Activated CD4-positive, alpha-beta T cell treated with anti-CD3 and anti-CD28 coated beads for 1 hour (primary cell): ENCODE data around the gene STK31.
"Not testable (repeated sequence)": the region's sequence is repeated elsewhere in the genome, so short reads cannot be mapped to it uniquely, and the experiment has no call there.

Experiments used
- DNase-seq: peaks from one replicate; pipeline ENCODE4 v3.0.0-alpha.2; 2020

STK31 gene, protein sequence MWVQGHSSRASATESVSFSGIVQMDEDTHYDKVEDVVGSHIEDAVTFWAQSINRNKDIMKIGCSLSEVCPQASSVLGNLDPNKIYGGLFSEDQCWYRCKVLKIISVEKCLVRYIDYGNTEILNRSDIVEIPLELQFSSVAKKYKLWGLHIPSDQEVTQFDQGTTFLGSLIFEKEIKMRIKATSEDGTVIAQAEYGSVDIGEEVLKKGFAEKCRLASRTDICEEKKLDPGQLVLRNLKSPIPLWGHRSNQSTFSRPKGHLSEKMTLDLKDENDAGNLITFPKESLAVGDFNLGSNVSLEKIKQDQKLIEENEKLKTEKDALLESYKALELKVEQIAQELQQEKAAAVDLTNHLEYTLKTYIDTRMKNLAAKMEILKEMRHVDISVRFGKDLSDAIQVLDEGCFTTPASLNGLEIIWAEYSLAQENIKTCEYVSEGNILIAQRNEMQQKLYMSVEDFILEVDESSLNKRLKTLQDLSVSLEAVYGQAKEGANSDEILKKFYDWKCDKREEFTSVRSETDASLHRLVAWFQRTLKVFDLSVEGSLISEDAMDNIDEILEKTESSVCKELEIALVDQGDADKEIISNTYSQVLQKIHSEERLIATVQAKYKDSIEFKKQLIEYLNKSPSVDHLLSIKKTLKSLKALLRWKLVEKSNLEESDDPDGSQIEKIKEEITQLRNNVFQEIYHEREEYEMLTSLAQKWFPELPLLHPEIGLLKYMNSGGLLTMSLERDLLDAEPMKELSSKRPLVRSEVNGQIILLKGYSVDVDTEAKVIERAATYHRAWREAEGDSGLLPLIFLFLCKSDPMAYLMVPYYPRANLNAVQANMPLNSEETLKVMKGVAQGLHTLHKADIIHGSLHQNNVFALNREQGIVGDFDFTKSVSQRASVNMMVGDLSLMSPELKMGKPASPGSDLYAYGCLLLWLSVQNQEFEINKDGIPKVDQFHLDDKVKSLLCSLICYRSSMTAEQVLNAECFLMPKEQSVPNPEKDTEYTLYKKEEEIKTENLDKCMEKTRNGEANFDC

GRCh38 chr7:23710000-23710399 is at the start of gene STK31:
Gene STK31 (plus strand): TSS chr7:23710219. CDS start chr7:23710286, 67 bp downstream.
- no peak for DNase-seq

DNA sequence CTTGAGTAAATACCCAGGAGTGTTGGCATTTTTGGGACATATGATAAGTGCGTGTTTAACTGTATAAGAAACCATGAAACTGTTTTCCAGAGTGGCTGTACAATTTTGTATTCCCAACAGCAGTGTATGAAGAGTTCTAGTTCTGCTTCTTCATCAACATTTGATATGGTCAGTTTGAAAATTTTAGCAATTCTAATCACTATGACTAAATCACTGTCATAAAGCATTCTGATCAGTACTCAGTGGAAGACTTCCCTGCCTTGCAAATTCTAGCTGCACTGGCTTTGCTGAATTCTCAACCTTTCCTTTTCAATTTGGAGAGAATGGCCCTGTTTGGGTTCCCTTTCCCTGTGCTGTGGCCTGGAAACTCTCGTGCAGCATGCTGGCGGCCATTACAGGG is 48.6 kb upstream of the STK31 start:
- DNase-seq: no peak

DNA sequence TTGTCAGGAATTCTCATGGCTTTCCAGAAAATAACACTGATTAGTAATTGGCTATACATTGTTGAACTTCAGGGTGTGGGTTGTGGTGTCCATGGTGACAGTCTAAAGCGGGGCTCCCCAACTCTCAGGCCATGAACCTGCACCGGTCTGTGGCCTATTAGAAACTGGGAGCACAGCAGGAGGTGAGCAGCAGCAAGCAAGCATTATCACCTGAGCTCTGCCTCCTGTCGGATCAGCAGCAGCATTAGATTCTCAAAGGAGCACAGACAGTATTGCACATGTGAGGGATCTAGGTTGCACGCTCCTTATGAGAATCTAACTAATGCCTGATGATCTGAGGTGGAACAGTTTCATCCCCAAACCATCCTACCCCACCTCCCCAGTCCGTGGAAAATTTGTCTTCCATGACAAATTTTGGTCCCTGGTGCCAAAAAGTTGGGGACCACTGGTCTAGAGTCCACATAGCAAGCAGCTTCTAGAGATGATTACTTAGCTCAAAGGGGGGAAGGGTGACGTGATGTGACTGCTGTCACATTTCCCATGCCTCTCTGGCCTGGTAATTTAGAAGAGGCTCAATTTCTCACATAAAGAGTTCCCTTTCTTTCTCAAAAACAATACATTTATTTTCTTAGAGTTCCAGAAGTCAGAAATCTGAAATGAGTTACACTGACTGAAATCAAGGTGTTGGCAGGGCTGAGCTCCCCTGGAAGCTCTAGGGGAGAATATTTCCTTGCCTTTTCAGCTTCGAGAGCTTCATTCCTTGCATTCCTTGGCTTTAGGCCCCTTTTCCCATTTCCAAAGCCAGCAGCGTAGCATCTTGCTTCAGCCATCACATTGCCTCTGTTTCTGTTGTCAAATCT is 47.7 kb upstream of the STK31 start:
- DNase-seq: no peak

DNA sequence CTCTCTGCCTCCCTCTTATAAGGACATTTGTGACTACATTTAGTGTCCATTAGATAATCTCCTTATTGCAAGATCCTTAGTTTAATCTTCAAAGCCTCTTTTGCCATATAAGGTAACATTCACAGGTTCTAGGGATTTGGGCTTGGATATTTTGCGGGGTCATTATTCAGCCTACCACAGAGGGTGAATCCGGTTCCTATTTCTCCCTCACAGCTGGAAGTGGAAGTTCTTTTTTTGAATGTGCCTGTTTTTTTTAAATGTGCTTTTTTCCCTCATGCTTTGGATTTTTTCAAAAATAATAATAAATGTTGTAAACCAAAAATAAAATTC is 47.1 kb upstream of the STK31 start:
- DNase-seq: no peak

DNA sequence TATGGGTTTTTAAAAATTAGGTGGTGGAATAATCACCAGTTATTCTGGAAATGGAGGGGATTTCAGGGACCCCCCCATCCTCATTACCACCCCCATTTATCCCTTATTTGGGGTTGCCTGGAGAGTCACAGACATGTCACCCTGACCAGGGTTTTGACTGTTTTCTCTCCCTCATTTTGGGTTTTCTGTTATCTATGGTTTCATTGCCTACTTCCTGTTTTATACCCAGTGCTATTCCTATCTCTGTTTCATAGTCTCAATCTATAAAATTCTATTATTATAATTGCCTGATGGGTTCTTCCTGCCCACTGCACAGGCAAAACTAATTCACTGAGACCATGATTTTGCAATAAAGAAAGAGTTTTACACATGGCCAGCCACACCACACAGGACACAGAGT is 45.9 kb upstream of the STK31 start:
- no peak for DNase-seq

DNA sequence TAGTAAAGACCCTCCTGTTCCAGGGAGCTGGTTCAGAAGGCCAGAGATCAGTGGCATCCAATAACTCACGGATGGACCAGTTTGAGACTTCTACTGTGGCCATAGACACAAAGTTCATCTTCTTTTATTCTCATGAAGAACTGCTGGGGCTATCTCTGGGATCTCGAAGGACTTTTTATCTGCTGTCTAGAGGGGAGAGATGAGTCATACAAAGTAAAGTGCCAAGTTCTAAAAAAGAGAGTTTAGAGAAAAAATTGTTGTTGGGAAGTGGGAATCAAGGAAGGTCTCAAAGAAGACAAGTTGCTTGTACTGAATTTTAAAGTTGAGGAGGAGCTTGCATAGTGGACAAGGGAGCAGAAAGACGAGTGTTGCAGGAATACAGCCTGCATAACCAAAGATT is 38.0 kb upstream of the STK31 start:
- no peak for DNase-seq

- DNase-seq: peak; percentile 65
Measured at GRCh38 chr7:23679898-23680413, 30.1 kb upstream of the STK31 start, which contains the start of gene FAM221A. Gene FAM221A (plus strand): TSS chr7:23680199. CDS start chr7:23680219, 20 bp downstream.

GRCh38 chr7:23680414-23681405 is 29.3 kb upstream of the STK31 start:
- peak; percentile 18 for DNase-seq

- DNase-seq: not testable (repeated sequence)
Measured at GRCh38 chr7:23684041-23684440, 26.0 kb upstream of the STK31 start.

- DNase-seq: no peak
Measured at GRCh38 chr7:23685731-23686130, 24.3 kb upstream of the STK31 start.

- no peak for DNase-seq
Measured at GRCh38 chr7:23687011-23687410, 23.0 kb upstream of the STK31 start.

- no peak for DNase-seq
Measured at GRCh38 chr7:23689165-23689564, 20.9 kb upstream of the STK31 start.

DNA sequence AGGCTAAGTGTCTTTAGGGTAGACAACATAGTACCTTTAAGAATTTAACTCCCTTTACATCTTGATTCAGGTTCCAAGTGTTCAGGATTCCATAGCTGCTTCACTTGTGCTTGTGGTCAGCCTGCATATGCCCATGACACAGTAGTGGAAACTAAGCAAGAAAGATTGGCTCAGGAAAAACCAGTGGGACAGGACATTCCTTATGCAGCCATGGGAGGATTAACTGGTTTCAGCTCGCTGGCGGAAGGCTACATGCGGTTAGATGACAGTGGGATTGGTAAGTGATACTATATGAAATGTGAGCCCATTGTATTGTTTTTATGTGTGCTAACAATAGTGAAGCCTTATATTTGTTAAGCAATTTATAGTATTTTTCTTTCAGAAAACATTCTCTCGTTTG is 18.7 kb upstream of the STK31 start:
- DNase-seq: no peak

GRCh38 chr7:23693224-23693623 is 16.8 kb upstream of the STK31 start:
- DNase-seq: no peak

GRCh38 chr7:23696916-23697441 is 13.0 kb upstream of the STK31 start:
- DNase-seq: peak; percentile 34

DNA sequence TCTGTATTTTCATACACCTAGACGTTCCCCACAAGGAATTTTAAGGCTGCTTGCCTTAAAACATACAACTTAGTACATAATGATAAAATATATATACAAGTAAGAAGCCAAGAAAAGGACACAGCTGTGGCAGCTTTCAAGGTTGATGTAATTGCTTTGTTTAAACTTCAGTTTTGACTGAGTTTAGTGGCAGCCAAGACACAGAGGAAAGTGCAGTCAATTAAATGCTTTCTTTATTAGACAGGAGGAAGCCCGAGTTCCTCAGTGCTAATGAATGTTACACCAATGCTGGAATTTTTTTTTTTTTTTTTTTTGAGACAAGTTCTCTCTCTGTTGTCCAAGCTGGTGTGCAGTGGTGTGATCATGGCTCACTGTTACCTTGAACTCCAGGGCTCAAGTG is 11.2 kb upstream of the STK31 start:
- DNase-seq: no peak

- no peak for DNase-seq
Measured at GRCh38 chr7:23700046-23700445, 10.0 kb upstream of the STK31 start.

GRCh38 chr7:23709081-23709750 is 803 bp upstream of the STK31 start:
- no peak for DNase-seq

DNA sequence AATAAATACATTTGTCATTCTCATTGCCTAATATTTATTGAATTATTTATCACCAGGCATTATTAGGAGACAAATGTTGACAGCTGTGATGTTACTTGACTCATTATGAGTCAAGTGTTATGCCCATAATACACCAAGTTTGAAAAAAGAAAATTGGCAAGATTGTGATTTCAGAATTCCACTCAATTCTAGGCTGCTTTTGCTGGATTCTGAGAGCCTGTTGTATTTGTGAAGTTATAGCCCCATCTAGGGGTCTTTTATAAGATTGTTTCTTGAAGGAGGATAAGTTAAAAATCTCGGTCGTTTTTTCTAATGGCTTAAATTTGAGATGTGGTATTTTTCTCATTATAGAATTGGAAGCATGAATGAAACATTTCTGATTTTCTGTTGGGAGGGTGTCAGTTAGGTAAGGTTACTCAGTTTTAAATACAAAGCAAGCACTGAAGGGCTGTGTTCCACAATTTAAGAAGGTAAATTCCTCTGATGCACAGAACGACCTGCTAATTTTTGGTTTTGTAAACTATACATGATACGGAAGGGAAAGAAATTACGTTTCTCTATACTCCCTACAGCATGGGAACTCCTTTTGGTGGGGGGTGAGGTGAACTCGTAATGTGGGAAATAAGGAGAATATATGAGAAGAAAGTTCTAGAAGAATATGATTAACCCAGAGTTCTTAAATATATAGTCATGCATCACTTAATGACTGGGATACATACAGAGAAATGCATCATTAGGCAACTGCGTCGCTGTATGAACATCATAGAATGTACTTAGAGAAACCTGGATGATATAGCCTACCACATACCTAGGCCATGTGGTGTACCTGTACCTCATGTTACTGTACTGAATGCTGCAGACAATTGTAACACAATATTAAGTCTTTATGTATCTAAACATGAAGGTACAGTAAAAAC is 2.6 kb downstream of the STK31 start:
- no peak for DNase-seq
